NT2/D1 (cell line): ENCODE measurements around the gene TSPEAR.

Experiments
- DNase-seq: peaks from one replicate; pipeline ENCODE4 v3.0.0-alpha.2; 2011; ENCODE audit warnings: low read depth, low spot score
- H3K27me3 ChIP-seq: 2 replicates; pipeline ENCODE4 v1.6.0; 2011; ENCODE audit warnings: mild to moderate bottlenecking; ENCODE audit not compliant: insufficient read length, insufficient read depth
- H3K36me3 ChIP-seq: 2 replicates; pipeline ENCODE4 v1.6.1; 2011; ENCODE audit warnings: mild to moderate bottlenecking, low read length, mixed read lengths; ENCODE audit not compliant: insufficient read depth, insufficient read length
- H3K4me1 ChIP-seq: 2 replicates; pipeline ENCODE4 v1.5.1; 2011; ENCODE audit not compliant: insufficient read depth, insufficient read length
- H3K4me3 ChIP-seq: 2 replicates; pipeline ENCODE4 v1.5.1; 2011; ENCODE audit warnings: low read depth; ENCODE audit not compliant: insufficient read length
- H3K9ac ChIP-seq: 2 replicates; pipeline ENCODE4 v1.6.0; 2011; ENCODE audit warnings: low read depth; ENCODE audit not compliant: insufficient read length
- H3K9me3 ChIP-seq: 2 replicates; pipeline ENCODE4 v1.5.1; 2011; ENCODE audit warnings: mild to moderate bottlenecking, low read length; ENCODE audit not compliant: insufficient read depth
- SUZ12 ChIP-seq: IDR thresholded peaks from 2 replicates; pipeline ENCODE4 v1.6.1; 2011; ENCODE audit not compliant: insufficient read length, insufficient read depth; ENCODE audit errors: extremely low read depth
- YY1 ChIP-seq: IDR thresholded peaks from 2 replicates; pipeline ENCODE4 v1.6.1; 2011; ENCODE audit not compliant: insufficient read length, insufficient read depth
- ZNF274 ChIP-seq: IDR thresholded peaks from 2 replicates; pipeline ENCODE4 v1.6.1; 2011; ENCODE audit warnings: mild to moderate bottlenecking, low read depth, low read length

Gene TSPEAR

DNA sequence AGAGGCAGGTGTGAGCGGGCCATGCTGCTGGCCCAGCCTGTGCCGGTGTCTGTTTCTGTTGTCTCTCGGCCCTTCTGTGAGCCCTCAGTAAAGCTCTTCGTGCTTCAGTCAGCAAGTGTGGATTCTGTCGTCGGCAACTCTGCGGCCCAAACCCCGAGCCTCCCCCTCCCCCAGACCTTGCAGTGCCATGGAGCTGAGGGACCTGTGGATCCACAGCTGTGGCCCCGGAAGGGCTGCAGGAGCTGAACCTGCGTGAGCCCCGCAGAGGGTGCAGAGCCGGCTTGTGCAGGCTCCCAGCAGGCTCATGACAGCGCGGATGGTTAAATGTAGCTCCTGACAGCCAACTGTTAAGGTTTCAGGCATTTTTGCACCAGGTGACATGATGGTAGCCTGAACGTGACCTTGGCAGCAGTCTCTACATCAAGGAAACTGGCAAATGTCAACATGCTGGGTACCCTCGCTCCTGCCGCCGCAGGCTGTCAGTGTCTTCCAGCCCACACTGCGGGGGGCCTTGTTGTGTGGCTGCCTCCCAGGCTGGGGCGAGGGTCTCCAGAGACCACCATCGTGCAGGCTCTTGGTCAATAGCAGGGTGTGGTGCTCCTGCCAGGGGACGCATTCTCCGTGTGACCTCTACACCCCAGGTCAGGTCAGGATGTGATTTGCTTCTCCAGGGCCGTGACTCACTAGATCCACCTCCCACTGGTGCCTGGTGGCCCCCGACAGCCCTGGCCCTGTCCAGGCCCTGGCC is 249.1 kb downstream of the TSPEAR start:
- no peak for TF ChIP-seq ZNF274
- no peak for TF ChIP-seq SUZ12
- TF ChIP-seq YY1 = no peak
- Histone ChIP-seq H3K27me3 (no peaks in the 10 kb centered on the region), H3K9me3 (no peaks in the 10 kb centered on the region), H3K4me3 (no peak overlapping the region), H3K4me1 (peaks cover 18% of the 10 kb centered on the region), H3K9ac (peak overlapping the region; percentile 12), H3K36me3 (peaks cover 13% of the 10 kb centered on the region)
- DNase-seq = no peak

DNA sequence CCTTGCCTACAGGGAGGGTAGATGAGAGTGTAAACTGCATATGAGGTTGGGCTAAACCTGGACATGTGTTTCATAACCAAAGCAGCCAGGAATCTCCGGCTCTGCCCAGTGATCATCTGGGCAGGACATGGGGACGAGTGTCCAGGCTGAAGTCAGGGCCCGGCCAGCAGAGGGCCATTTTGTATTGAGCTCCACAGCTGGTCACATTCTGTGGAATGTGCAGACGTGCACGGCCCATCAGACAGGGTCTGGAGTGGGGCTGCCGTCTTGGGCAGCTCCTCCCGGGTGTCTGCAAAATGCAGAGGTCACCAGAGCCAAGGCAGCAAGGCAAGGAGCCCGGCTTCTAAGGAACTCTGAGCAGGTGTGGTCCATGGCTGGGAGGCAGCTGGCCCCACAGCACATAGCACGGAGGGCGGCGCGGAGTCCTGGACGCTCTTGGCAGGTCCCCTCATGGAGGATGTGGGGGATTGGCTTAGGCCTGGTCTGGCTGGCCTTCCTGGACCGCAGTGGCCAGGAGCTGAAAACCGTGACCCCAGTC is 249.8 kb downstream of the TSPEAR start:
- TF ChIP-seq YY1 = no peak
- TF ChIP-seq ZNF274 = no peak
- no peak for TF ChIP-seq SUZ12
- Histone ChIP-seq H3K9me3 (no peaks in the 10 kb centered on the region), H3K4me3 (no peak overlapping the region), H3K9ac (no peak overlapping the region), H3K4me1 (peaks cover 18% of the 10 kb centered on the region), H3K27me3 (peaks cover 4% of the 10 kb centered on the region), H3K36me3 (peaks cover 20% of the 10 kb centered on the region)
- no peak for DNase-seq

DNA sequence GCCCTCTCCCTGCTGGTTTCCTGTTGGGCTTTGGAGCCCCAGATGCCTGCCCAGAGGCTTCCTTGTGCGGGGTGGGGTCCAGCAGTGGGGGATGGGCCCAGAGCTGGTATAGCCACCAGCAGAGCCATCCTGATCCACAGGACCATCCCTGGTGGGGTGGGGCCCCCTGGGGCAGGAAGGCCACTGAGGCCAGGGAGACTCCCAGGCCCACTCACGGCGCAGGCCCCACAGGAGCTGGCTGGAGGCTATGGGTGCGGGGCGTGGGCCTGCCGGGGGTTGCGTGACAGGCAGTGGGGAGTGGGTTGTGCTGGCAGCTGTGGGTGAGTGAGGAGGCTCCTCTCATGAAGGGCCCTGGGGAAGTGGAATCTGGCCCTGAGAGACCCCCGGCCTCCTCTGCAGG is 250.4 kb downstream of the TSPEAR start:
- TF ChIP-seq ZNF274 (no peak), YY1 (no peak), SUZ12 (no peak)
- H3K9ac ChIP-seq = no peak overlapping the region
- H3K9me3 ChIP-seq = no peaks in the 10 kb centered on the region
- no peak overlapping the region for H3K4me3 ChIP-seq
- peaks cover 10% of the 10 kb centered on the region for H3K27me3 ChIP-seq
- H3K4me1 ChIP-seq = peaks cover 23% of the 10 kb centered on the region
- H3K36me3 ChIP-seq = peaks cover 20% of the 10 kb centered on the region
- DNase-seq = no peak

- no peaks in the 10 kb centered on the region for H3K9me3 ChIP-seq
- peaks cover 13% of the 10 kb centered on the region for H3K27me3 ChIP-seq
- H3K36me3 ChIP-seq = peaks cover 20% of the 10 kb centered on the region
- H3K9ac ChIP-seq = no peak overlapping the region
- no peak for TF ChIP-seq YY1
- no peak for TF ChIP-seq ZNF274
- TF ChIP-seq SUZ12 = no peak
- peaks cover 25% of the 10 kb centered on the region for H3K4me1 ChIP-seq
- H3K4me3 ChIP-seq = no peak overlapping the region
- DNase-seq = no peak
Observed at GRCh38 chr21:44460441-44460755, 251.0 kb downstream of the TSPEAR start.

GRCh38 chr21:44459712-44460440 is 251.5 kb downstream of the TSPEAR start:
- Histone ChIP-seq H3K36me3 (peaks cover 20% of the 10 kb centered on the region), H3K9ac (no peak overlapping the region), H3K4me1 (peaks cover 25% of the 10 kb centered on the region), H3K9me3 (no peaks in the 10 kb centered on the region), H3K4me3 (no peak overlapping the region), H3K27me3 (peaks cover 13% of the 10 kb centered on the region)
- no peak for DNase-seq
- no peak for TF ChIP-seq SUZ12

- no peak overlapping the region for H3K4me3 ChIP-seq
- no peak for DNase-seq
- peaks cover 20% of the 10 kb centered on the region for H3K27me3 ChIP-seq
- H3K9ac ChIP-seq = no peak overlapping the region
- peaks cover 20% of the 10 kb centered on the region for H3K36me3 ChIP-seq
- no peaks in the 10 kb centered on the region for H3K9me3 ChIP-seq
- peaks cover 29% of the 10 kb centered on the region for H3K4me1 ChIP-seq
- TF ChIP-seq SUZ12 (no peak), YY1 (no peak), ZNF274 (no peak)
Observed at GRCh38 chr21:44458971-44459711, 252.2 kb downstream of the TSPEAR start.

DNA sequence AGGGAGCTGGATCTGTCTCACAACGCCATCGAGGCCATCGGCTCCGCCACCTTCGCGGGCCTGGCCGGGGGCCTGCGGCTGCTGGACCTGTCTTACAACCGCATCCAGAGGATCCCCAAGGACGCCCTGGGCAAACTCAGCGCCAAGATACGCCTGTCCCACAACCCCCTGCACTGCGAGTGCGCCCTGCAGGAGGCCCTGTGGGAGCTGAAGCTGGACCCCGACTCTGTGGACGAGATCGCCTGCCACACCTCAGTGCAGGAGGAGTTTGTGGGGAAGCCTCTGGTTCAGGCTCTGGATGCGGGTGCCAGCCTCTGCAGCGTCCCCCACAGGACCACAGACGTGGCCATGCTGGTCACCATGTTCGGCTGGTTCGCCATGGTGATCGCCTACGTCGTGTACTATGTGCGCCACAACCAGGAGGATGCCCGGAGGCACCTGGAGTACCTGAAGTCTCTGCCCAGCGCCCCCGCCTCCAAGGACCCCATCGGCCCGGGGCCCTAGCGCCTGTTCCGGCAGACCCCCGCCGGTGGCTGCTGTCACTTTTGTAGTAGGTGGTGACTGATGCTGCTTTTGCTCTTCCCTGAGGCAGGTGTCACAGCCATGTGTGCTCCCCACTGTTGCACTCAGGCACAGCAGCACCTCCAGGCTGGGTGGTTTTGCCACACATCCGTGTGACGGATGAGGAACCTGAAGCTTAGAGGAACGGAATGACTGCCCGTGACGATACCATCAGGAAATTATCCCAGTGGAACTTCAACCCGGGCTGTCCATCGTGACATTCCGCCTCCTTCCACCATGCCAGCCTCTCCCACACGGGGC is 254.2 kb downstream of the TSPEAR start:
- H3K36me3 ChIP-seq = peaks cover 20% of the 10 kb centered on the region
- no peak overlapping the region for H3K4me3 ChIP-seq
- TF ChIP-seq SUZ12 = no peak
- no peak for TF ChIP-seq YY1
- TF ChIP-seq ZNF274 = no peak
- peaks cover 33% of the 10 kb centered on the region for H3K27me3 ChIP-seq
- no peak for DNase-seq
- H3K4me1 ChIP-seq = peaks cover 23% of the 10 kb centered on the region
- no peak overlapping the region for H3K9ac ChIP-seq
- H3K9me3 ChIP-seq = no peaks in the 10 kb centered on the region; the same call in 1 of the 2 replicates
